Neuronal stem cell (in vitro differentiated cells): ENCODE data around the gene CNIH2.

Source experiments
- DNase-seq: peaks from one replicate; pipeline ENCODE4 v3.0.0-alpha.2; 2013; ENCODE audit warnings: low spot score
- H2AFZ ChIP-seq: one replicate; pipeline ENCODE4 v1.6.1; 2013; ENCODE audit warnings: mild to moderate bottlenecking, low read length, inconsistent platforms
- H2AK5ac ChIP-seq: 2 replicates; pipeline ENCODE4 v1.6.1; 2013; ENCODE audit warnings: low read depth, mild to moderate bottlenecking, inconsistent platforms, low read length, moderate library complexity, mixed read lengths
- H2BK120ac ChIP-seq: 2 replicates; pipeline ENCODE4 v1.6.1; 2013; ENCODE audit warnings: low read depth, mild to moderate bottlenecking, inconsistent platforms, low read length, moderate library complexity, mixed read lengths
- H2BK12ac ChIP-seq: one replicate; pipeline ENCODE4 v1.6.1; 2013; ENCODE audit warnings: low read length, inconsistent platforms
- H2BK15ac ChIP-seq: 2 replicates; pipeline ENCODE4 v1.6.1; 2013; ENCODE audit warnings: mild to moderate bottlenecking, low read length, inconsistent platforms, mixed read lengths
- H2BK5ac ChIP-seq: one replicate; pipeline ENCODE4 v1.6.1; 2013; ENCODE audit warnings: inconsistent platforms, mild to moderate bottlenecking, low read length, moderate library complexity
- H3K14ac ChIP-seq: one replicate; pipeline ENCODE4 v1.6.1; 2013; ENCODE audit warnings: low read length, inconsistent platforms
- H3K18ac ChIP-seq: 2 replicates; pipeline ENCODE4 v1.6.1; 2013; ENCODE audit warnings: low read length, inconsistent platforms
- H3K23ac ChIP-seq: 2 replicates; pipeline ENCODE4 v1.6.1; 2013; ENCODE audit warnings: low read depth, mild to moderate bottlenecking, mixed read lengths, low read length, inconsistent platforms; ENCODE audit not compliant: poor library complexity
- H3K27ac ChIP-seq: replicated peaks from 3 replicates; pipeline ENCODE4 v1.5.1; 2013; ENCODE audit warnings: low read length, inconsistent platforms
- H3K27me3 ChIP-seq, 3 experiments: 2 replicates each; pipeline ENCODE4 v1.6.1; 2013; ENCODE audit warnings: low read length in 3 of 3, mild to moderate bottlenecking in 2 of 3, inconsistent platforms in 1 of 3, low read depth in 1 of 3, mixed read lengths in 1 of 3, moderate library complexity in 1 of 3; ENCODE audit not compliant: control insufficient read depth in 3 of 3, insufficient read depth in 3 of 3
- H3K36me3 ChIP-seq, 2 donors: replicated peaks in 1 of 2; 2 replicates each; pipeline ENCODE4 v1.6.1; 2013; ENCODE audit warnings: low read length in 2 of 2; ENCODE audit not compliant: control insufficient read depth in 2 of 2, insufficient read depth in 2 of 2
- H3K4ac ChIP-seq: 2 replicates; pipeline ENCODE4 v1.6.1; 2013; ENCODE audit warnings: inconsistent platforms, mild to moderate bottlenecking, low read length, moderate library complexity
- H3K4me1 ChIP-seq, 2 donors: 1 replicate in 1 of 2; 2 replicates in 1 of 2; pipeline ENCODE4 v1.6.1; 2013; ENCODE audit warnings: low read length in 2 of 2, low read depth in 1 of 2; ENCODE audit not compliant: control insufficient read depth in 2 of 2, insufficient read depth in 1 of 2
- H3K4me2 ChIP-seq: one replicate; pipeline ENCODE4 v1.6.1; 2013; ENCODE audit warnings: mild to moderate bottlenecking, low read length, inconsistent platforms; ENCODE audit not compliant: insufficient read depth, poor library complexity, severe bottlenecking
- H3K4me3 ChIP-seq, 2 donors: 2 replicates each; pipeline ENCODE4 v1.5.1; 2013; ENCODE audit warnings: low read length in 2 of 2, mild to moderate bottlenecking in 2 of 2, inconsistent platforms in 1 of 2, moderate library complexity in 1 of 2
- H3K79me1 ChIP-seq: one replicate; pipeline ENCODE4 v1.6.1; 2013; ENCODE audit warnings: low read depth, mild to moderate bottlenecking, inconsistent platforms, low read length, moderate library complexity
- H3K9ac ChIP-seq: one replicate; pipeline ENCODE4 v1.6.1; 2013; ENCODE audit warnings: mild to moderate bottlenecking, low read depth, low read length, inconsistent platforms; ENCODE audit not compliant: poor library complexity
- H3K9me3 ChIP-seq, 2 donors: replicated peaks in 1 of 2; 2 replicates each; pipeline versions ENCODE3 to v1.6.1; 2013; ENCODE audit warnings: low read length in 2 of 2, mild to moderate bottlenecking in 2 of 2, inconsistent platforms in 1 of 2, low read depth in 1 of 2, mixed read lengths in 1 of 2, moderate library complexity in 1 of 2; ENCODE audit not compliant: control insufficient read depth in 2 of 2, insufficient read depth in 1 of 2
- H4K8ac ChIP-seq: one replicate; pipeline ENCODE4 v1.6.1; 2013; ENCODE audit warnings: low read depth, mild to moderate bottlenecking, inconsistent platforms, low read length, moderate library complexity
- H4K91ac ChIP-seq: one replicate; pipeline ENCODE4 v1.6.1; 2013; ENCODE audit warnings: low read length, low read depth, mild to moderate bottlenecking, inconsistent platforms; ENCODE audit not compliant: poor library complexity
- WGBS, 2 donors: extraction: QIAGEN DNeasy Blood & Tissue Kit; methylation state at CpG; one replicate each; pipeline ENCODE4 v1.1.7; 2013; ENCODE audit warnings: missing lambda C conversion rate in 2 of 2, mixed read lengths in 1 of 2; ENCODE audit not compliant: insufficient read length in 2 of 2, insufficient replicate concordance in 1 of 2; ENCODE audit errors: extremely low coverage in 2 of 2; 5-methylcytosine and 5-hydroxymethylcytosine counted together

CNIH2 gene

GRCh38 chr11:66281776-66282467, 3.9 kb downstream of the CNIH2 start:
- H2AFZ ChIP-seq = no peak overlapping the region
- H3K4me3 ChIP-seq = no peak overlapping the region
- peaks cover 21 to 53% of the 10 kb centered on the region in 2 donors for H3K36me3 ChIP-seq
- DNase-seq = no peak
- H3K27ac ChIP-seq = peak overlapping the region; percentile 49
- peaks cover 30 to 45% of the 10 kb centered on the region in 2 donors for H3K4me1 ChIP-seq
- no peak overlapping the region for H3K4me2 ChIP-seq
- WGBS, 2 donors = no CpG with 5 or more reads among the region's 20 CpGs
- H2BK15ac ChIP-seq = peak overlapping the region; percentile 27
- H3K27me3 ChIP-seq = no peaks in the 10 kb centered on the region
- peaks cover 4% of the 10 kb centered on the region for H3K79me1 ChIP-seq
- H3K14ac ChIP-seq = no peak overlapping the region
- peak overlapping the region; percentile 5 for H3K18ac ChIP-seq
- no peak overlapping the region for H4K91ac ChIP-seq
- peak overlapping the region; percentile 6 for H2AK5ac ChIP-seq
- peak overlapping the region; percentile 0 for H3K23ac ChIP-seq
- H2BK5ac ChIP-seq = no peak overlapping the region
- no peak overlapping the region for H4K8ac ChIP-seq
- H3K4ac ChIP-seq = no peak overlapping the region
- H3K9me3 ChIP-seq = no peaks in the 10 kb centered on the region
- H3K9ac ChIP-seq = no peak overlapping the region
- no peak overlapping the region for H2BK12ac ChIP-seq
- H2BK120ac ChIP-seq = no peak overlapping the region

GRCh38 chr11:66282468-66283455, 4.8 kb downstream of the CNIH2 start:
- DNase-seq = peak; percentile 97
- Histone ChIP-seq H3K14ac (no peak overlapping the region), H3K4me3 (no peak overlapping the region), H3K27me3 (no peaks in the 10 kb centered on the region), H3K9me3 (no peaks in the 10 kb centered on the region), H3K79me1 (peaks cover 3% of the 10 kb centered on the region), H3K27ac (peak overlapping the region; percentile 17), H3K9ac (peak overlapping the region; percentile 70), H2BK12ac (no peak overlapping the region), H2AFZ (no peak overlapping the region), H4K8ac (no peak overlapping the region), H3K18ac (peak overlapping the region; percentile 92), H3K4me1 (peaks cover 27 to 42% of the 10 kb centered on the region in 2 donors), H3K4ac (no peak overlapping the region), H2BK120ac (no peak overlapping the region), H2BK15ac (no peak overlapping the region), H3K23ac (peak overlapping the region; percentile 55), H3K4me2 (peak overlapping the region; percentile 23), H2BK5ac (peak overlapping the region; percentile 60), H4K91ac (peak overlapping the region; percentile 1), H2AK5ac (peak overlapping the region; percentile 83), H3K36me3 (peaks cover 21 to 58% of the 10 kb centered on the region in 2 donors)
- WGBS, 2 donors = no CpG with 5 or more reads among the region's 35 CpGs

- Histone ChIP-seq H3K36me3 (peaks cover 21 to 58% of the 10 kb centered on the region in 2 donors), H3K4ac (no peak overlapping the region), H3K4me1 (peaks cover 31 to 44% of the 10 kb centered on the region in 2 donors), H3K23ac (no peak overlapping the region), H4K91ac (peak overlapping the region; percentile 1), H2AK5ac (no peak overlapping the region), H2BK12ac (no peak overlapping the region), H4K8ac (no peak overlapping the region), H2AFZ (no peak overlapping the region), H3K79me1 (peaks cover 2% of the 10 kb centered on the region), H3K4me3 (no peak overlapping the region), H3K14ac (no peak overlapping the region), H2BK15ac (no peak overlapping the region), H3K18ac (no peak overlapping the region), H2BK120ac (no peak overlapping the region), H3K4me2 (no peak overlapping the region), H3K9me3 (no peaks in the 10 kb centered on the region), H3K27me3 (no peaks in the 10 kb centered on the region), H3K27ac (no peak overlapping the region), H3K9ac (no peak overlapping the region), H2BK5ac (no peak overlapping the region)
- no peak for DNase-seq
- WGBS, 2 donors = no CpG with 5 or more reads among the region's 14 CpGs
These were observed 5.6 kb downstream of the CNIH2 start for GRCh38 chr11:66283461-66284105.
